HL-60/S4 treated with phorbol 12-myristate 13-acetate at 8.2 ng/mL for 4 days and 3 days (cell line): Measurements from ENCODE around the gene WNT5A.
"Not testable (repeated sequence)": the region's sequence is repeated elsewhere in the genome, so short reads cannot be mapped to it uniquely, and the experiment has no call there.

Experiments
- in situ Hi-C: fragments of 300-500 bp; cut with MboI; formaldehyde crosslinking; loops from 2 replicates; pipeline ENCODE4 v1.15.0; 2022; ENCODE audit warnings: low sequenced_read_pairs

The WNT5A gene

GRCh38 chr3:55507808-55508207 is 20.7 kb upstream of the WNT5A start:
- in situ Hi-C loops: no loop called here

- in situ Hi-C loops: no loop called here
Observed at GRCh38 chr3:55505776-55506175, 18.7 kb upstream of the WNT5A start.

- in situ Hi-C loops: not testable (repeated sequence)
Observed at GRCh38 chr3:55505102-55505501, 18.0 kb upstream of the WNT5A start.

GRCh38 chr3:55501905-55502304 is 14.8 kb upstream of the WNT5A start:
- in situ Hi-C loops: no loop called here

DNA sequence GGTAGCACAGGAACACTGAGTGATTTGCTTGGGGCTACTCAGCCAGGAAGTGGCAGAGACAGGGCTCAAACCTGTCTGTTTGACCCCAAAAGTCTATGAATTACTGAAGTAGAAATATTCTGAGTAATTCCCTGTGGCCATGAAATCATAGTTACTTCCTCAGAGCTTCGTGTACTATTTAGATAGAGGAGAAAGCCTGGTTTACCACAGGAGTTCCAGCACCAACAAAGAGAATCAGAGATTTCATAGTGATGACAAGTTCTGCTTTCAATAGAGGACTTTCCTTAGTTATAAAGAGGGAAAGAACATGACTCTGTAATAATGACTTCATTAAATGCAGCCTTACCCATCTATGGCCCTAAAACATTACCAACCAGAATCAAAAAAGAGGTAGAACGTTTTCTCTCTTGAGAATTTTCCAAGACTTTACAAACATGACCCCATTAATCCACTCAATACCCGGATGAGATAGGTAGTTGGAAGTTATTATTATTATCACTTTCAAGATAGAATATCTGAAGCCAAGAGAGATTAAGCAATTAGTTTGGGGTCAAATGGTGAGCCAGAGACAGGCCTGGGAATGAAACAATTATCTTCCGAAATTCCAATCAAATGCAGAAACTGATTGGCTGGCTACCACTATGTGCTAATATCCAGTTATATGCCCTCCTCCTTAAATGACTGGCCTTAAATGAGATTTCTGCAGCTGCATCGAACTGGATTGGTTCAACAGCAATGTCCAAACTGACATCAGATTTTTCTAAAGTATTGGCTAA is 13.6 kb upstream of the WNT5A start:
- in situ Hi-C loops: no loop called here

DNA sequence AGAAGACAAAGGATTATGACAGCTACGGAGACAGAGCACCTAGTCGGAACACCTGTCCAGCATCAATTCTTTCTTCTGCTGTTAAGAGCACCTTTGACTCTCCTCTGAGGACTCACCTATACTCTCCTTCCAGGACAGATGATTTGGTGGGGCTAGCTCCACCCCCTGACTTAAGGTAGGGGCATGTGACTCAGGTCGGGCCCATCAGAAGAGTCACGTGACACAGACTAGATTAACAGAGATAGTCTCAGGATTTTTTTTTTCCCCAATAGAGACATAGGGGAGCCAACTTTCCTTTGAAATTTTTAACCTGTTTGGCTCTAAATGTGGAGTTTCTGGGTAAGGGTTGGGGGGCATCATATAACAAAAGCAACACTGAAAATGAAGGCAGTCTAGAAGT is 11.4 kb upstream of the WNT5A start:
- in situ Hi-C loops: no loop called here

GRCh38 chr3:55497250-55497649 is 10.1 kb upstream of the WNT5A start:
- in situ Hi-C loops: no loop called here

- in situ Hi-C loops: no loop called here
Observed at GRCh38 chr3:55494976-55495375, 7.9 kb upstream of the WNT5A start.

- in situ Hi-C loops: no loop called here
Observed at GRCh38 chr3:55492976-55493375, 5.9 kb upstream of the WNT5A start.

- in situ Hi-C loops: no loop called here
Observed at GRCh38 chr3:55491296-55491816, 4.2 kb upstream of the WNT5A start.

DNA sequence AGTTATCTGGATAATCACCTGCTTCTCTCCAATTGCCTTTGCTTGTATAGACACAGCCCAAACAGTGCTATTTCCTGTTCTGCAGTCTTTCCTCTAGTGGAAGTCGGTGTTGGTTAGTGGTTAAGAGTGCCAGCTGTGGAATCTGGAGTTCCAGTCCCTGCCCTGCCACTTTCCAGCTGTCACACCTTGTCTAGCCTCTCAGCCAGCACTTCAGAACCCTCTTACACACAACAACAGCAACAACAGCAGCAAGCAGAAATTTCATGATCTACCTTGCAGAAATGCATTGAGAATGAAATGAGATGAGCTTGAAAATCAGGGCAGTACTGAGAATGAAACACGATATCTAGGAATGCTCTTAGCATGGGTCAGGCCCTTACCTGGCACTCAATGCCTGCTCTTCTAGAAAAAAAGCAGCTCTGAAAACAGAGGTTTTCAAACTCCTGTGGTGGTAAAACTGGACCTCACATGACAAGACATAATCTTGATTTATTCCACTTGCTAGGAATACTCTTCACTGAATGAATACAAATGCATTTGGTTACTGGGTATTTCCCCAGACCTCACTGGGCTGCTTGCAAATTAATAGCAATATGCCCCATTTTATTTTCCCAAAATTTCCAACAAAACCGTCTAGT is 3.3 kb upstream of the WNT5A start:
- in situ Hi-C loops: no loop called here

GRCh38 chr3:55489798-55490132 is 2.7 kb upstream of the WNT5A start:
- in situ Hi-C loops: no loop called here

DNA sequence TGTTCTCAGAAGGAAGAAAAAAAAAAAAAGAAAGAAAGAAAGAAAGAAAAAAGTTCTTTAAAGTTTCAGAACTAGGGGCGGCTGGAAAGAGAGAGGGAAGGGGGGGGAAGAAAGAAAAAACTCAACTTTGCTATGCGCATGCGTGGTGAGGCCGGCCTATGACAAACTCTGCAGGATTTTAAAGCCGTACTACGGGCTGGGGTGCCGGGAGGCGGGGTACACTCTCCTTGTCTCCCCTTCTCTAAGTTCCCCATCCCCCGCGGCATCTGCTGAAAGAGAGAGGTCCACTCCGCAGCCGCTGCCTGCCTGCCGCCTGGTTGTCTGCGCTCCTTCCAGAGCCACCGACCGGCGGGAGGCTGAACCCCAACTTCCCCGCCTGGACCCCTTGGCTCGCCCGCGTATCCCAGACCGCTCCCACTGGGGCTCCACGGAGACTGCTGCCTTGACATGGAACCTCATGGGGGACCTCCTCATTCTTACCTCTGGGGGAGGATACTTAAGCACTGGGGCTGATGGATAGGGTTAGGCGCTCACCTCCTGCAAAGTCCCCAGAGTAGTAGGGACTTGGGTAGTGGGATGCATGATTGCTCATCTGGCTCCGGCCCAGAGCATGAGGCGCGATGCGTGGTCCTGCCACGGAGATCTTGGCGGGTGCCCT is 1.4 kb upstream of the WNT5A start:
- in situ Hi-C loops: no loop called here

DNA sequence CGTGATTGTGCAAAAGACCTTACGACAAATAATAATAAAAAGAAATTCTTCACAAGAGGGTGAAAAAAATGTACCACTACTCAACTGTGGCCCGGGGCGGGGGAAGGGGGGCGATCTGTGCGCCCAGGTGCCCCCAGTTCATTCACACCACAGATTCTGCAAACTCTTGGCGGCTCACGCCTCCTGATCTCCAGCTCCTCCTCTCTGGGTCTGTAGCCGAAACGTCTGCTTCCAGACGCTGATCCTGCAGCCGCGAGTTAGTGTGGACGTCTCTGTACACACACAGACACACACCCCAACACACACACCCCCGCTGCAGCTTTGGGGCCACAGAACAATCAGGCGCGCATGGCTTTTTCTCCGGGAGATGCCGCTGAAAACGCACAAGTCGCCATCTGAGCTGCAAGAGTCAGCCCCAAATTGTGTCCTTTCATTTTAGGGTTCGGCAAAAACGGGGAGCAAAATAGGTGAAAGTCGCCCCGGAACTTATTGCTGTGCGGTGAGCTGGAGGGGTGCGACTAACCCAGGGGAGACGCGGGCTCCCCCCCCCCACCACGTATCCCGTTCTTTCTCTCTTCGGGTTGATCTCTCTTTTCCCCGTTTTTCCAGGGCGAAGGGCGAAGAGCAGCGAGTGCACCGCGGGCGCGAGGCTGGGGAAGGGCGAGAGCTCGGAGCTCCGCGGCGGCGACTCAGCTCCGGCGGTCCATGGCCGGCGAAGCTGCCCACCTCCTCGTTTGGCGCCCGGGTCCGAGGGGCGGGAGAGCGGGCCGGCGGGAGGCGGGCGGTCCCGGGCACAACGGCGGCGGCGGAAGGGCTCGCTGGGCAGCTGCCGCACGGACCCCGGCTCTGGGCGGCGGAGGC is 505 bp upstream of the WNT5A start:
- in situ Hi-C loops: no loop called here

GRCh38 chr3:55486101-55486856 is 827 bp downstream of the WNT5A start:
- in situ Hi-C loops: no loop called here

GRCh38 chr3:55484801-55485791 is 2.0 kb downstream of the WNT5A start:
- in situ Hi-C loops: no loop called here

DNA sequence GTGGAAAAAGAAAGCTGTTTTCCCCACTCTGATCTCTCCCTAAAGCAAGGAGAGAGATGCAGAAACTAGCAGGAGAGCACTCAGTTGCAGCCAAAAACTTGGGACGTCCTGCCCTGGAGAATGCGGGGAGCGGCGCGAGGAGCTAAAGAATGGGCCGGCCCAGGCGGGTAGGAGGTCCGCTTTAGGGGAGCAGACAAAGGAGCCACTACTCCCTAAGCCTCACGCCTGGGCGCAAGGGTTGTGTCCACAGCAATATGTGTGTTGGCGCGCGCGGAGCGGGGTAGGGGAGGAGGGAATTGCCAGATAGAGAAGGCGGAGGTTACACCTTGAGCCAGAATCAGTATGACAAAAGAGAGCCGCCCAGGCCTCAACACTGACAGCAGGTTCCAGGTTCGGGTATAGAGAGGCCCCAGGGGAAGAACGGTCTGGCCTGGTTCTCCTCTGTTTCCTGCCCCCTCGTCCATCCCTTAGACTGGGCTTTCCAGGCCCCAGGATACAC is 2.9 kb downstream of the WNT5A start:
- in situ Hi-C loops: no loop called here

DNA sequence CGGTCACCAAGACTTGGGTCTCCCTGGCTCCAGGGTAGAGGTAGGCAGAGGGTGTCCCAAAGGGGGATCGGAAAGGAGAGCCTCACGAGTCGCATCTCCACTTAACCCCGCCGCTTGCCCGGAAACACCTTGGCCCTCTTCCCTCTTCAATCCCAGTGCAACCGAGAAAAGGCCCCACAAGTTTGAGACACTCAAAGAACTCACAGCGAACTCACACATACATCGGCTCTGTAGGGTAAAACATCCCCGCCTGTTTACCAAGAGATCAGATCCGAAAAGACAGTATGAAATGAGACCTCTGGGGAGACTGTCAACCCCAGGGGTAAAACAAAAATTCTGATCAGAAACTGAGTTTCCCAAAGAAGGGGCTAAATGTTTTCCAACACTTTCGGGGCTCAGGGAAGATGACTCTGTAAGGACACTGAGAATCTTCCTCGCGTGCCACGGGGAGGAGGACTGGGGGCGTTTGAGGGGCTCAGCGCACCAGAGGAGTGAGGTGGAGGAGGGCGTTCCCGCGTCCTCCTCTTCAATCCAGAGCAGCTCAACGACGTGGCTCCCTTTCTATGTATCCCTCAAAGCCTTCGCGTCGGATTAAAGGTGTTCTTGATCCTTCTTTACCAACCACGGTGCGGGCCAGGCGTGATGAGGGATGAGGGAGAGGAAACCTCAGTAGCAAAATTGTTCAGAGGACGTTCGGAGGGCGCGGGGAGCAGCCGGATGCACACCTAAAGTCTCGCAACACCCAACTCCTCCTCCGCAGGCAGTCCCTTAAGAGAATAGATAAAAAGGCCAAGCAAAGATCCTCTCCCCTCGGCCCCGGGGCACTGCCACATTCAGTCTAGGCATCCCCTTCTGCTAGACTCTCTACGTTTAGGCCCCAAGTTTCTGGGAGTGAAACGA is 3.7 kb downstream of the WNT5A start:
- in situ Hi-C loops: no loop called here
